UCSD-AML1 (cell line): Measurements from ENCODE around the gene STRBP.

Source experiments
- DNase-seq: peaks from one replicate; lab custom pipeline; 2025; ENCODE audit not compliant: unreplicated experiment; lab: John Stamatoyannopoulos, UW

The STRBP gene

DNA sequence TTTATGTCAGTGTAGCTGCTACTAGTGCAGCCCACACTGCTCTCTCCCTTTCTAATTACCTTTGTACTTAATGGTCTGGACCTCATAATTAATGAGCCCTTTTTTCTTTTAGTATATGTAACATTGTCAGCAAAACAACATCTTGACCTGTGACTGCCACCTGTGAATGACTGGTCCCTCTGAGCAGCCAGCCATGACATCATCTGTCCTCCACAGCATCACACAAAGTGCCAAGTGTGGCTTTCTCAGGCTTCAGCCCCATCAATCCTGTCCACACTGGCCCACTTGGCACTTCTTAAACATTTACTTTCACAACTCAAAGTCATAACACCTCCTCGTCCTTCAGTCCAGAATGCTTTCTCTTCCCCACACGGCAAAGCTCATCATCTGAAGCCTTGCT lies 130.2 kb downstream of the STRBP start:
- no peak for DNase-seq

- no peak for DNase-seq
Measured at GRCh38 chr9:123135430-123135829, 133.0 kb downstream of the STRBP start.

DNA sequence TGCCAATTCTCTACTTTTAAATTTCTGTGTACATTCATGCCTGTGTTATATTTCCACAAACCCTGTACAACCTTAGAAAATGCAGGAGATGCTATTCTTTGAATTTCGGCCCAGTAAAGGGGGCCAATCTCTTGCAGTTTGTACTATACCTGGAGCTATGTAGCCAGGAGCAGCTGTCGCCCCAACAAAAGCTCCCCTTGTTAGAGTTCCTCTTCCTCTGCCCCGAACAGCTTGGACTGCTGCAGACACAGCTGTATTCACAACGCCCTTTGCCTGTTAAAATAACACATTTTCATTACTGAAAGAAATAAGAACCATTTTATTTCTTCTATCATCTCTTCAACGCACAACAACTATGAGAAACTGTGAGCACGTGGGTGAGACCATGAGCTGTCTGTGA lies 135.7 kb downstream of the STRBP start:
- no peak for DNase-seq

- DNase-seq: no peak
Measured at GRCh38 chr9:123131993-123132392, 136.4 kb downstream of the STRBP start.

DNA sequence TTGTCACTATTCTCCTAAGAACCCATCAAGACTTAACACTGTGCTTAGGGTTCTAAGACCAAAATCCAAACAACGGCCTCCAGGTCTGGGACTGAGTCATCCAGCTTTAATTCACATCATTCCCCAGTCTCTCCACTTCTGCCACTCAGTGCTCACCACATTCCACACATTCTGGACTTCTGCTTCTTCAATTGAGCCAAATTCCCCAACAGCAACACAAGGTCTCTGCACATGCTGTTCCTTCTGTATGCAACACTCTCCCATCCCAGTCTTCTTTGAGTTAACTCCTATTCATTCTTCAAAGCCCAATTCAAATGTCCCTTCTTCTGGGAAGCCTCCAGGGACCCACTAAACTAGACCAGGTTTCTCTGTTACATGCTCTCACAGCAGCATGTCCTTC lies 137.1 kb downstream of the STRBP start:
- DNase-seq: no peak

DNA sequence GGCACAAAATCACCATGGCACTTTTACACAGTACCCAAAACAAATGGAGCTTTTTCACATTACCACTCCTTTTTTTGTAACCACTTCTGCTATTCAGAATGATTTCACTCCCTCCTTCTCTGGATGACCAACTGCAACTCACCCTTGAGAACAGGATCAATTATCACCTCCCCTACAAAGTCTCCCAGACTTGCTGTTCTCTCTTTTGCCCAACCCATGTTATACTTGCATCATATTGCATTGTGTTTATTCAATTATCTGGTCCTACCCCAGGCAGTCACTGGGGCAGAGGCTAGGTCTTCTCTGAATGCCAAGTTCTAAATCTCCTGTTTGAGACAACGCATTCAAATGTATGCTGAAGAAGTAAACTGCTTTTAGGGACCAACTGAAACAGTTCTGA lies 139.0 kb downstream of the STRBP start:
- DNase-seq: no peak

DNA sequence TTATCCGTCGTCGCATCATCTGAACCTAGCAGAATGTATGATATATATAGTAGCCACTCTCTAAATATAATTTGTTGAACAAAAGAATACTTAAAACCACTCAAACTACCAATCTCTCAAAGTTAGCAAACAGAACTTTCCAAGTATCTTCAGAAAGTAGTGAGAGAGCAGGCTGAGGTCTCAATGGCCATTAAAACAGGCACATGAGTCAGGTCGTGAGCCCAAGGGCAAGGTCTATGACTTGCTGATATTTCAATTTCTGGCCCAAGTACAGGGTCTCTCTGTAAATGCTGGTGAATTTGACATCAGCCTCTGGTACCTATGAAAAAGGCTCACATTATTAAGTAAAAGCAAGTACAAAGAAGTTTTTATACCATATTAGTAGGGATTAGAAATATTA lies 139.8 kb downstream of the STRBP start:
- no peak for DNase-seq

- DNase-seq: no peak
Measured at GRCh38 chr9:123127512-123128075, 140.8 kb downstream of the STRBP start.

DNA sequence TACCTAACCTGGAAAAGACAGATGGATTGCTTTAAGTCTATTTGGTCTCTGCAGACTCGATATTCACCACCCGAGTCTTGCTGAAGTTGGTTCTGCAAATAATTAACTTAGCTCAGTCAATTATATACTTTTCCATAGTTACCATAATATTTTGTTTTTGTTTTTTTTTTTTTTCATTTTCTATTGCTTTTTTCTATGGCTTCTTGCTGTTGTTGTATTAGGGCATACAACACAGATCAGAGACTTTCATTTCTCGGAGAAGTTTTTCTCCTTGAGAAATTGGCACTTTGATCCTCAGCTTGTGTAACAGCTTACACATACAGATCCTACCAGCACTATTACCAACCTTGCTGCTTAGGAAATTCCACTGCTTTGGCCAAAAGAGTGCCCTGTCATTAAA lies 146.9 kb downstream of the STRBP start:
- DNase-seq: no peak

DNA sequence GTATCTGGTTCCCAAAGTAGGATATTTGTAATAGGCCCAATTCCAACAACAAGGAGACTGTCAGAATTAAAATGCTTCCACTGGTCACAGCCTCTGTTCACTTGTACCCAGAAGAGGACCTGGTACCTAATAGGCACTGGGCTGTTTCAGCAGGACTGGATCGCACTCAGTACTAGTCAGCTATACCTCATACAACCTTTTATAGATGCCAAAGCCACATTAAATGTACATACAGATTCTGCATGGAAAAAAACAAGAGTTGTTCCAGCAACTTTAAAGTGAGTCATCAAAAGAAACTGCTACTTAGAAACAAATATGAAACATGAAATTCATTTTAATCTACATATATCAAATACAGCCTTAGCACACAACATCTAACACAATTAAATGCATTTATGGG lies 147.4 kb downstream of the STRBP start:
- DNase-seq: no peak

DNA sequence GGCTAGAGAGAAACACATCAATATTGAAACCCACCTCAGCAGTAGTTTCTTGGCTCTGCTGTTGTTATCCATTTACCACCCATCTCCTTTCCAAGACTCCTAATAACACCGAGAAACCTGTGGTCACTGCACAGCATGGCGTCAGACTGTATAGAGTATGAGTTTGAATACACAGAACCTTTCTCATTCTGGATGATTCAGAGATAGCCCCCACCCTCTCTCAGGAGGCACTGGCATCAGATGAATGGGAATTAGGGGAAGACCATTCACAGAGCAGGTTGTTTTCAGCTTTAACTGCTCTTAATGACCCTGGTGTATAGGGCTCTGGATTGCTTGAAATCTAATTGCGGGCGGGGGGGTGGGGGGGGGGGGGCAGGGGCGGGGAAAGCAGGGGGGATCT lies 148.3 kb downstream of the STRBP start:
- no peak for DNase-seq

DNA sequence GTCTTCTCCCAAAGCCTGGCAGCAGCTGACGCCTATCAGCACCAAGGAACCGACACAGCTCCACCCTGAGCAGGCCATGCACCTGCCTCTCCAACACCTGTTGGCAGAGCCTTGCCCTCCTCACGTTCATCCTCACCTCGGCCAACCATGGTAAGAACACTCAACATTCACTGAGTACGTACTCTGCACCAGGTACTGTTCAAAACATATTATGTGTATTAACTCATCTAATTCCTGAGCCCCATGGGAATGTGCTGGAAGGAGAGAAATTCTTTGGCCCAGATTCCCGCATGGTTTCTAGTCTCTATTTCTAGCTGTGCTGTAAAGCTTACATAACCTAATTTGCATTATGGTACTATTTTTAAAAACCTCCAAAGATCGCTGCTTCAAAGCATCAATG lies 148.8 kb downstream of the STRBP start:
- no peak for DNase-seq

DNA sequence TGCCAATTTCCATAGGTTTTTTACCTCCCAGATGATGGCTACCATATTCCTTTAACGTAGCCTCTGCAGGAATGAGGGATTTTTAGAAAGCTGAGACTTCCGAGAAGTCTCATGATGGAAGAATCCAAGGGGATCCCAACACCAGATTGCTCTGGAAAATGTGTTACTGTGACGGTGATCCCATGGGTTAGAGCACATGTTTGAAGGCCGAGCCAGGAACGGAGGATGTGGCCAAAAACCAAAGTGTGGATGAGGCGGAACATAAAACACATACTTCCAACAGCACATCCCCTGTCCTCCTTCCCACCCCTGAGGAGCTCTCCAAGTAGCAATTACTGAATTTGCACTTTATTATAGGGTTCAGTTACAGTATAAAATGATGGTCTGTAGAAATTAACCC lies 152.3 kb downstream of the STRBP start:
- no peak for DNase-seq

DNA sequence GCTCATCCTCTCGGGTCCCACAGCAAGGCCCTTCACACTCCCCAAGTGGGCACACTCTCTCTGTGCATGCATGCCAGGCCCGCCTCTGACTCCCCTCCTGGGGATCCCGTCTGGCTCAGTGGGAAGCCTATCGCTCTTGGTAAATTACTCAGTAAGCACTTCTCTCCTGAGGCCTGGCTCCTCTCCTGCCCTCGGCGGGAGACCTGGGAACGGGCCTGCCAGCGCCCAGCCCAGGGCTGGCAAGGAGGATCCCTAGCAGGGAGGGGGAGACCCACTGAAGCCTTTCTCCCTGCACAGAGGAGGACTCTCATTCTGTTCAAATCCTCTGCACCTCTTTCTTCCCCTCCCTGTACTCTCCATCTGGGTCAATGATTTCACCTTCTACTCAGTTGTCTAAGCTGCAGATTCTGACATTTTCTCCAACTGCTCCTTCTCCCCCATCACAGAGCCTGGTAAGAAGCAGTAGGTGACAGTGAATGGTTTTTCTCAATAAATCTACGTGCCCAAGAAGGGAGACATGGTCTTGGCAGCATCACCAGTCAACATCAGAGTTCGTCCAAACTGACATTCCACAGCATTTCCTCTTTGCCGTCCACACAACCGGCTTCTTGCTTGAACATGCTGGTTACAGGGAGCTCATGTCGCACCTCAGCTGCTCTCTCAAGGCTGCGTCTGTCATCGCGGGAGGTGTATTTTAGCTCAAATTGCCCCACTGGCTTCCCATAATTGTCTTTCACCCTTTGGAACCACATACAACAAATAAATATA lies 153.1 kb downstream of the STRBP start:
- DNase-seq: no peak

GRCh38 chr9:123113185-123113584 lies 155.2 kb downstream of the STRBP start:
- no peak for DNase-seq

- DNase-seq: no peak
Measured at GRCh38 chr9:123112015-123112975, 156.1 kb downstream of the STRBP start.

DNA sequence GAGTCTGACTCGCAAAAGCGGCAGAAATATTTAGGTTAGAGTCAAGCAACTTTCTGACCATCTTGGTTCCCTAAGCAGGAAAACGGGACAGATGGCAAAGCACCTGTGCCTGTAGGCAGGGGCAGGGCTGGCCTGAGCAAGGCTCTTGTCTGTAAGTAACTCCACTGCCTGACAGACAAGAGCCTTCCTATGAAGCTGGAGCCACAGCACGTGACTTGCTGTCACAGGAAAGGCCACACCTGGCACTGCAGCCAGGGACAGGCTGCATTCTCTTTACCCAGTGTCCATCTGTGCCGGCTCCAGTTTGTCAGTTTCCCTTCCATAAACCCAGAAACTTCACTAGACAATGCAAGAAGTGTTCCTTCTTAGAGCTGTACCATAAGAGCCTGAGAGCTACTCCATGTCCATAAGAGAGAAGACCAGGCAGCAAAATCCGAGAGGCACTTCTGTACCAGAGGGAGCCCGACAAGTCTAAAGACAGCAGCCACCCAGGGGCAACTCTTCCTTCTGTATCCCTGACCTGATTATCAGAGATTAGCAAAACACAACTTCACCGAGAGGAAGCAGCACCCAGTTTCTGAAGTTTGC lies 156.9 kb downstream of the STRBP start:
- no peak for DNase-seq

GRCh38 chr9:123109540-123110279 lies 158.7 kb downstream of the STRBP start:
- no peak for DNase-seq

DNA sequence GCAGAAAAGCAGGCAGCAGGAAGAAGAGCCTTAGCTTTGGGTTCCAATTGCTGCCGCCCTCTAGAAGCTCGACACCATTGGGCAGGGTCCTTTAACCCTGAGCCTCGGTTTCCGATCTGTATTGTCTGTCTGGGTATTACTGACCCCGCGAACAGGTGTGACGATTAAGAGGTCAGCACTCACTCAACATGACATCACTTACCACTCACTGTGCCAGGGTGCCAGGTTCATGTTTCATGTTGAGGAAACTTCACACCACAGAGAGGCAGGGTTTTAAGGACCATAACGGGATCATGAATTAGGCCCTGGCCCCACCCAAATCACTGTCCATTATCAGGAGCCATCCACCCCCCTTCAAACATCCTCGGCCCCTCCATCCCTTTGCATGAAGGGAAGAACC lies 159.4 kb downstream of the STRBP start:
- no peak for DNase-seq

DNA sequence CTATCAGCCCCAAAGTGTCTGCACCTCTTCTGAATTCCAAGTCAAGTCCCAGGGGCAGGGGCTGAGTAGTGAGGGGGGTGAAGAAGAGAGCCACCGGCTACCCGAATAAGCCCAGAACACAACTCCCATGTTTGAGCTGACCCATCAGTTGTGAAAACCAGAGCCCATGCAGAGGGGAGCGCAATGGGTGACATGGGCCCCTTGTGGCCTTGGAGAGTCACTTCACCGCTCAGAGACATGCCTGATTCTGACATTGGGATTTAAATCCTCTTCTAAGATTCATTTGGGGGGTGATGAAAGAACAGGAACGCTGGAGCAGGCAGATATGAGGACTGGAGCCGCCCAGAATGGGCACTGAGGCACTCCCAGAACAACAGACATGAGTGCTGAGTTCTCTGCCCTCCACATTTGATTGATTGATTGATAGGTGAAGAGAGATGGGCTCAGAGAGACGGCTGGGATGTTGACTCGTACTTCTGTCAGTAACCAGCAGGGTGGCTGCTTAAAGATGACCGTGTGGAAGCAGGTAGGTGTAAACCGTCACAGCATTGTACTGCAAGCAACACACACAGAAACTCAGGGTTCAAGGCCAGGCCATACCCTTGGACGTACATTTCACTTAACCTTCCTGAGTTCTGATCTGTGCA lies 160.6 kb downstream of the STRBP start:
- DNase-seq: no peak
